PC-9 (cell line): ENCODE results near the gene ARCN1. TPM values are rescaled to one million over a fixed set of nuclear protein-coding genes. Genes with fewer than 3 reads are reported as not detected.
"Not testable (repeated sequence)": the region's sequence is repeated elsewhere in the genome, so short reads cannot be mapped to it uniquely, and the experiment has no call there.

ENCODE experiments used
- BruUV-seq: library from RNA; stranded (reverse); fragments of 400-500 nt; replicated peaks from 2 replicates; lab custom pipeline; 2021; lab: Mats Ljungman, UMichigan
- CTCF ChIA-PET: fragments of 300-600 bp; sonication (Branson Sonifier 250); formaldehyde crosslinking; loops from one replicate; lab custom pipeline; 2022; ENCODE audit warnings: antibody characterized with exemption; lab: Charles Lee
- POLR2A ChIA-PET: fragments of 300-600 bp; sonication (Branson Sonifier 250); formaldehyde crosslinking; loops from one replicate; lab custom pipeline; 2022; ENCODE audit warnings: antibody characterized with exemption; ENCODE audit not compliant: unreplicated experiment; lab: Charles Lee
- DNase-seq, 2 experiments: peaks; one replicate each; pipeline versions ENCODE4 v3.0.0 to v3.0.0-alpha.2; 2015 to 2022; ENCODE audit warnings: mixed read lengths in 1 of 2
- H2AFZ ChIP-seq: fragments of 200-600 bp; sonication (generic); 2 replicates; pipeline ENCODE4 v1.8.1; 2017; ENCODE audit warnings: antibody characterized with exemption
- H3F3A ChIP-seq: fragments of 200-600 bp; sonication (generic); 2 replicates; pipeline ENCODE4 v1.8.1; 2017; ENCODE audit warnings: antibody characterized with exemption, mild to moderate bottlenecking, low read depth; ENCODE audit not compliant: insufficient read depth
- H3K27ac ChIP-seq: fragments of 200-600 bp; sonication (generic); 2 replicates; pipeline ENCODE4 v1.6.1; 2016; ENCODE audit warnings: mixed run types
- H3K27me3 ChIP-seq: fragments of 200-600 bp; sonication (generic); 2 replicates; pipeline ENCODE4 v1.6.1; 2016; ENCODE audit warnings: low read depth, mixed run types; ENCODE audit not compliant: insufficient read depth
- H3K36me3 ChIP-seq: fragments of 200-600 bp; sonication (generic); 2 replicates; pipeline ENCODE4 v1.6.1; 2016; ENCODE audit warnings: low read depth, mixed run types
- H3K4me1 ChIP-seq: fragments of 200-600 bp; sonication (generic); replicated peaks from 2 replicates; pipeline ENCODE4 v1.6.1; 2016; ENCODE audit warnings: mixed run types; ENCODE audit not compliant: insufficient read depth
- H3K4me2 ChIP-seq: fragments of 200-600 bp; sonication (generic); 2 replicates; pipeline ENCODE4 v1.6.1; 2017; ENCODE audit warnings: mixed run types
- H3K4me3 ChIP-seq: fragments of 200-600 bp; sonication (generic); 2 replicates; pipeline ENCODE4 v1.6.1; 2016; ENCODE audit warnings: mixed run types
- H3K79me2 ChIP-seq: fragments of 200-600 bp; sonication (generic); 2 replicates; pipeline ENCODE4 v1.6.1; 2017; ENCODE audit warnings: low read depth, mixed run types
- H3K9me2 ChIP-seq: fragments of 200-600 bp; sonication (generic); 2 replicates; pipeline ENCODE4 v1.8.1; 2017; ENCODE audit warnings: mild to moderate bottlenecking; ENCODE audit not compliant: insufficient read depth
- H3K9me3 ChIP-seq: fragments of 200-600 bp; sonication (generic); 2 replicates; pipeline ENCODE4 v1.8.1; 2016; ENCODE audit warnings: low read depth; ENCODE audit not compliant: insufficient read depth
- H4K20me1 ChIP-seq: fragments of 200-600 bp; sonication (generic); 2 replicates; pipeline ENCODE4 v1.8.1; 2017; ENCODE audit not compliant: insufficient read depth
- CTCF ChIP-seq: fragments of 200-600 bp; sonication (generic); conservative IDR thresholded peaks from 2 replicates; pipeline ENCODE4 v1.6.1; 2017; ENCODE audit warnings: mixed run types, antibody characterized with exemption, mild to moderate bottlenecking, moderate library complexity
- EZH2 ChIP-seq: fragments of 200-600 bp; sonication (generic); IDR thresholded peaks from 2 replicates; pipeline ENCODE4 v1.8.0; 2017; ENCODE audit warnings: antibody characterized with exemption, low read depth
- intact Hi-C: fragments of 100-400 bp; cut with micrococcal nuclease; formaldehyde crosslinking; loops from one replicate; pipeline ENCODE4 v1.10.0; 2022; ENCODE audit not compliant: unreplicated experiment
- total RNA-seq: library from RNA; stranded (reverse); gene quantifications from 2 replicates; pipeline ENCODE4 v1.2.3, GENCODE V29; 2021

Gene ARCN1
- total RNA-seq, 1 experiment from 2014 or later = 105 TPM

GRCh38 chr11:118569670-118570069, 2.5 kb upstream of the ARCN1 start:
- no peak overlapping the region for H2AFZ ChIP-seq
- peaks cover 12% of the 10 kb centered on the region for H3F3A ChIP-seq
- no peaks in the 10 kb centered on the region for H3K9me3 ChIP-seq
- H3K79me2 ChIP-seq = peaks cover 33% of the 10 kb centered on the region
- intact Hi-C loops = loop anchor here (10.0 kb wide), 1 partner anchor 745 kb away; the partner anchor contains the start of gene FXYD2
- no peak for DNase-seq
- no peaks in the 10 kb centered on the region for H3K27me3 ChIP-seq
- no peaks in the 10 kb centered on the region for H3K9me2 ChIP-seq
- H3K27ac ChIP-seq = no peak overlapping the region
- H3K4me1 ChIP-seq = peaks cover 33% of the 10 kb centered on the region
- no peak overlapping the region for H3K4me2 ChIP-seq
- BruUV-seq = no TSS peak
- CTCF ChIA-PET = no interaction called here
- H3K4me3 ChIP-seq = no peak overlapping the region
- POLR2A ChIA-PET = no interaction called here
- no peak for TF ChIP-seq CTCF
- TF ChIP-seq EZH2 = no peak
- H3K36me3 ChIP-seq = no peaks in the 10 kb centered on the region
- peaks cover 18% of the 10 kb centered on the region for H4K20me1 ChIP-seq

- Histone ChIP-seq H3K4me2 (no peak overlapping the region), H3K9me2 (no peaks in the 10 kb centered on the region), H3K36me3 (peaks cover 5% of the 10 kb centered on the region; the same call in 1 of the 2 replicates), H3K9me3 (no peaks in the 10 kb centered on the region), H4K20me1 (peaks cover 29% of the 10 kb centered on the region), H3K27me3 (no peaks in the 10 kb centered on the region), H3K4me3 (no peak overlapping the region), H3K79me2 (peaks cover 44% of the 10 kb centered on the region), H2AFZ (no peak overlapping the region), H3F3A (peaks cover 22% of the 10 kb centered on the region; the same call in 1 of the 2 replicates), H3K4me1 (peaks cover 35% of the 10 kb centered on the region), H3K27ac (no peak overlapping the region)
- intact Hi-C loops = no loop called here
- DNase-seq = peak in 1 of 2 experiments; percentile 6
- no TSS peak for BruUV-seq
- ChIA-PET POLR2A (no interaction called here), CTCF (no interaction called here)
- TF ChIP-seq EZH2 = no peak
Observed at GRCh38 chr11:118570787-118571186, 1.4 kb upstream of the ARCN1 start.

GRCh38 chr11:118571701-118572060, 528 bp upstream of the ARCN1 start:
- CTCF ChIA-PET, H3K9me3 ChIP-seq, H3K9me2 ChIP-seq, H3K36me3 ChIP-seq, H3K27me3 ChIP-seq: not testable (repeated sequence)
- peaks cover 38% of the 10 kb centered on the region for H4K20me1 ChIP-seq
- H3K79me2 ChIP-seq = peaks cover 53% of the 10 kb centered on the region
- peak in 1 of 2 experiments; percentile 10 for DNase-seq
- H2AFZ ChIP-seq = peak overlapping the region; percentile 94
- BruUV-seq = TSS peak; percentile 92
- POLR2A ChIA-PET = interaction anchor here (0.7 kb wide), 1 partner anchor 908 kb away, joined by 5 read pairs; no protein-coding TSS in a partner anchor
- intact Hi-C loops = loop anchor here (2.0 kb wide), 1 partner anchor 427 kb away; no protein-coding TSS in a partner anchor
- peak overlapping the region; percentile 95 for H3K4me2 ChIP-seq
- H3F3A ChIP-seq = peaks cover 18% of the 10 kb centered on the region; the same call in 1 of the 2 replicates
- H3K27ac ChIP-seq = peak overlapping the region; percentile 24
- peak overlapping the region; percentile 98 for H3K4me3 ChIP-seq
- H3K4me1 ChIP-seq = peaks cover 29% of the 10 kb centered on the region

GRCh38 chr11:118572981-118573550, 857 bp downstream of the ARCN1 start:
- H3K4me1 ChIP-seq = peaks cover 28% of the 10 kb centered on the region
- peak overlapping the region; percentile 98 for H3K4me3 ChIP-seq
- DNase-seq = peak in 1 of 2 experiments; percentile 63
- no peaks in the 10 kb centered on the region for H3K9me3 ChIP-seq
- H3K4me2 ChIP-seq = peak overlapping the region; percentile 95
- peak overlapping the region; percentile 94 for H2AFZ ChIP-seq
- peaks cover 18% of the 10 kb centered on the region; the same call in 1 of the 2 replicates for H3F3A ChIP-seq
- H3K79me2 ChIP-seq = peaks cover 67% of the 10 kb centered on the region
- H3K27me3 ChIP-seq = no peaks in the 10 kb centered on the region
- peaks cover 50% of the 10 kb centered on the region for H4K20me1 ChIP-seq
- BruUV-seq = TSS peak; percentile 63
- intact Hi-C loops = loop anchor here (2.0 kb wide), 1 partner anchor 428 kb away; no protein-coding TSS in a partner anchor
- ChIA-PET CTCF (interaction anchor here (0.5 to 0.6 kb wide), 2 partner anchors 32 to 48 kb away, joined by 3 read pairs; no protein-coding TSS in a partner anchor), POLR2A (interaction anchor here (0.6 to 0.7 kb wide), 2 partner anchors 84 to 308 kb away, joined by 3 to 7 read pairs; no protein-coding TSS in a partner anchor)
- H3K9me2 ChIP-seq = no peaks in the 10 kb centered on the region
- peaks cover 5% of the 10 kb centered on the region; the same call in 1 of the 2 replicates for H3K36me3 ChIP-seq
- TF ChIP-seq CTCF (no peak), EZH2 (no peak)
- peak overlapping the region; percentile 83 for H3K27ac ChIP-seq
